HG02588 (cell line): ENCODE measurements around the gene KCNN4.
A peak's percentile ranks its signal among the peaks of the same experiment; 100 is the strongest.

Experiments used
- ATAC-seq: cut with Tn5 transposase; IDR thresholded peaks from one replicate; pipeline ENCODE4 v1.9.1; 2021; ENCODE audit warnings: mild to moderate bottlenecking, moderate library complexity; ENCODE audit not compliant: unreplicated experiment

The KCNN4 gene

DNA sequence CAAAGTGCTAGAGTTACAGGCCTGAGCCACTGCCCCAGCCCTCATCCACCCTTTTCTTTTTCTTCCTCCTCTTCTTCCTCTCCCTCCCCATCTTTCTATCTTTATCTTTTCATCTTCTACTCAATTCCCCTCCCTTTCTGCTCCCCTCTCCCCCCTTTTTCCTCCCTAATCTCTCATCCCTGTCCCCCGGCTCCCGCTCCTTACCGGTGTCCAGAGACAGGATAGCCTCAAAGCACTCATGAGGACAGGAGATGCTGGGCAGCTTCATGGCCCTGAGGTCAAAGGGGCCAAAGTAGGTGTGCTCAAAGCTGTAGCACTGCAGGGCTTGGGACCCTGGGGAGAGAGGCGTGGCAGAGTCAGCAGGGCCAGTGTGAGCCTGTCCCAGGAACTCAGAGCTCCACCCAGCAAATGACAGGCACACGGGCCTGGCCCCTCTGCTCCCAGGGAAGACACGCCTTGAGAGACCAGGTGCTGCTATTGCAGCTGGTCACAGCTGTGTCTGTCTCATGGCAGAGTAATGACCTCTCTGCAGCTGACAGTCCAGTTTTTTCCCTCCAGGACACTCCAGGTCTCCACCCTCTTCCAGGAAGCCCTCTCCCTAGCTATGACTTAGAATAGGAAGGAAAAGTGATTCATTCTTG lies 18.8 kb upstream of the KCNN4 start:
- ATAC-seq = no peak

DNA sequence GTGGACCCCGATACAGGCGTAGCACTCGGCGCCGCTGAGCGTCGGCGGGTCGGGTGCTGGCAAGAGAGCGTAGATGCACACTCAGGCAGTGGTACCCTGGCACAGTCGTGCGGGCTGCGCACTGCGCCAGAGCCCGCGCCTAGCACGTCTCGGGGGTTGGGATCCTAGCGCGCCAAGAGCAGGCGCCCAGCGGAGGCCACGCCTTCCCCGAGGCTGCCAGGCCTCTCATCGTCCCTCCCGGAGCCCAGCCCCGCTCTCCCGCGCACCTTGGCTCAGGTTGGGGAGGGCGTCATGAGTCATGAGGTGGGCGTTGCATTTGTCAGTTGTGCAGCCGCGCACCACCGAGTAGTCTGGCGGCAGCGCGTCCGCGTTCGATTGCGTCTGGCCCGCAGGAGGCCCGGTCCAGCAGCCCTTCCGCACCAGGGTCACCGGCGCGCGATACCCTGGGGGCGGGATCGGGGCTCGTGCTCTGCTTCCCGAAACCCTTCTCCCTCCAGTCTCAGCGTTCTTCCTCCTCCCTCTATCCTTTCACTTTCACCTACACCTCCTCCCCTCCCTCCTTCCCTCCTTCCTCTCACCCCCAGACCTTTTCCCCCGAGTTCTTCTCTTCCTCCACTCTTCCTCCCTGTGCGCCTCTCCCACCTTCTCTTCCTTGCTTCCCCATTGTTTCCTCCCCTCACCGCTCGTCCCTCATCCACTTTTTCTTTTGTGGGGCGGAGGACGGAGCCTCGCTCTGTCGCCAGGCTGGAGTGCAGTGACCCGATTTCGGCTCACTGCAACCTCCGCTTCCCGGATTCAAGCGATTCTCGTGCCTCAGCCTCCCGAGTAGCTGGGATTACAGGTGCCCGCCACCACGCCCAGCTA lies 18.0 kb upstream of the KCNN4 start:
- ATAC-seq = no peak

- ATAC-seq = no peak
Measured at GRCh38 chr19:43798026-43798545, 17.3 kb upstream of the KCNN4 start.

- ATAC-seq = no peak
Measured at GRCh38 chr19:43797556-43797955, 16.8 kb upstream of the KCNN4 start.

DNA sequence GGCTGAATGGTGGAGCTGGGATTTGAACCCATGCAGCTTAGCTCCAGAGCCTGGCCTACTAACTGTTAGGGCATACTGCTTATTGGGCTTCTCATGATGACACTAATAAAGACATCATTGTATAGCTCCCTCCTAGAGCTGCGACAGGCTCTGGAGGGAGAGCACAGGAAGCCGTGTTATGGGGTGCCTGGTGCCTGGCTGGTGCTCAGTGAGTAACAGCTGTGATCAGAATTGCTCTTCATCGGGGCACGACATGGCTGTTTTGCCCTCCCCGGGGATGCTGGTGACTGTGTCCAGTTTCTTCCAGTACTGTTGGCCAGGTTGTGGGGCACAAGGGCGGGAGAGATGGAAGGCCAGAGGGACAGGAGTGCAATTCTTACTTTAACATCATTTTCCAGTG lies 16.3 kb upstream of the KCNN4 start:
- ATAC-seq = no peak

- no peak for ATAC-seq
Measured at GRCh38 chr19:43790587-43790986, 9.8 kb upstream of the KCNN4 start.

DNA sequence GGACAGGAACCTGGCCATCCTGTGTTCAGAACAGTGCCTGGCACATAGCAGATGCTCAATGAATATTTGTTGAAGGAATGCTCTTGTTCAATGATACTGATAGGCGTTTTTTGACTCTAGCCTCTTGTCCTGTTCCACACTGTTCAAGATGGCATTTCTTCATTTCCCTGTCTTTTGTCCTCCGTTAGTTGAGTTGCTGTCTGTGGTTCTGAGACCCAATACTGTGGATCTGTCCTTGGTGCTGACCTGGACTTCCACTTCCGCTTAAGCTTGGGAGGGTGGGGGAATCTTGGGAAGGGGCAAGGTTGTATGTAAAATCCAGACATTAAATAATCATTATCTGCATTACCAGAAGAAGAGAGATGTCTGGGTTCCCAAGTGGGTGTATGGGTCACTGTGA lies 8.3 kb upstream of the KCNN4 start:
- ATAC-seq = no peak

DNA sequence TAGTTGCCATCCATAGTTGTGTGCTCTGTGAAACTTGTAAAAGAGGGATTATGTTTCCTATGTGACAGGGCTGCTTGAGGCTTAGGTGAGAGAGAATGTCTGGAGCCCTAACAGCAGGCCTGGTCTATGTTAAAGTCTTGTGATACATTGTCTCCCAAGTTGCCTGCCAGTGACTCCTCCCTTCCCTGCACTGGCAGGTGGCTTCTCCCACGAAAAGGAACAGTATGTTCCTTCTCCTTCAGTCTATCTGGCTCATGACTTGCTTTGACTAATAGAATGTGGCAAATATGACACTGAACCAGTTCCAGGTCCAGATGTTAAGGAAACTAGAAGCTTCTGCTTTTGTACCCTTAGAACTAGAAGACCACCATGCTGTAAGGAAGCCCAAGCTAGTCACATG lies 5.9 kb upstream of the KCNN4 start:
- ATAC-seq = no peak

GRCh38 chr19:43784981-43785808 lies 4.4 kb upstream of the KCNN4 start:
- ATAC-seq = peak; percentile 38

DNA sequence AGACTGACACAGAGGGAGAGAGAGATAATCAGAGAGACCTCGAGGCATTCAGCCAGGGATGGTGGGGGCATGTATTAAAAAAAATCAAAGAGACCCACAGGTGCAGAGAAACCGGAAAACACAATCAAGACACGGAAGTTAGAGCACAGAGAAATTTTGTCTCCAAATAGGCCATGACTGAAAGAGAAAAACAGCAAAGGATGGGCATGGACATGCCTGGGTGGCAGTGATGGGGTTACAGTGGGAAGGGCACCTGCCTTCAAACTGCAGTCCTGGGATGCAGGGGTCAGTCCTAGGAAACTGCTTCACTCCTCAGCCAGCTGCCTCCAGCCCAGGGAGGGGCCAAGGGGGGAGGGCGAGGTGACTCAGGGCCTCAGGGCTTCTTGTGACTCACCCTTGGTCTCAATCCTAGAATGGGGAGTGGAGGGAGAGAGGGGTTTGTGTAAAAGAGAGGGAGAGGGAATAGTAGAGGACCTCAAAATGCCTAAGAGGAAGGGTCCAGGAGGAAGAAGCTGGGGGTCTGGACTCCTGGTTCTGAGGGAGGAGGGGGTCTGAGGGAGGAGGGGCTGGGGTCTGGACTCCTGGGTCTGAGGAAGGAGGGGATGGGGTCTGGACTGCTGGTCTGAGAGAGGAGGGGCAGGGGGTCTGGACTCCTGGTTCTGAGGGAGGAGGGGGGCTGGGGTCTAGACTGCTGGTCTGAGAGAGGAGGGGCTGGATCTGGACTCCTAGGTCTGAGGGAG lies 3.6 kb upstream of the KCNN4 start:
- ATAC-seq = no peak

DNA sequence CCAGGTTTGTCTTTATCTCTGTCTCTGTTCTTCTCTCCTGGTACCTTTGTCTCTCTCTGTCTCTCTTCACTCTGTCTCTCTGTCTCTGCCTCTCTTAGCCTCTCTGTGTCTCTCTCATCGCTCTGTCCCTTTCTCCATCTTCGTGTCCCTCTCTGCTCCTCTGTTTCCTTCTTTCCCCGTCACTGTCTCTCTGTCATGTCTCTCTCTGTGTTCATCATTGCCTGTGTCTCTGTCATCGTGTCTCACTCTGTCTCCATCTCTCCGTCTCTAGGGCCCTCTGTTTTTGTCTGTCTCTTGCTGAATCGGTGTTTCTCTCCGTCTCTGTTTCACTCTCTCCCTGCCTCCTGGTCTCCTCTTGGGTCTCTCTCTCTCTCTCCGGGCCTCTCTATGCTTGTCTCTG lies 2.9 kb upstream of the KCNN4 start:
- no peak for ATAC-seq

- ATAC-seq = no peak
Measured at GRCh38 chr19:43782689-43783231, 2.0 kb upstream of the KCNN4 start.

- ATAC-seq = no peak
Measured at GRCh38 chr19:43782311-43782660, 1.5 kb upstream of the KCNN4 start.

GRCh38 chr19:43781630-43782310 lies 997 bp upstream of the KCNN4 start:
- no peak for ATAC-seq

- ATAC-seq = no peak
Measured at GRCh38 chr19:43779820-43780219, 953 bp downstream of the KCNN4 start.

DNA sequence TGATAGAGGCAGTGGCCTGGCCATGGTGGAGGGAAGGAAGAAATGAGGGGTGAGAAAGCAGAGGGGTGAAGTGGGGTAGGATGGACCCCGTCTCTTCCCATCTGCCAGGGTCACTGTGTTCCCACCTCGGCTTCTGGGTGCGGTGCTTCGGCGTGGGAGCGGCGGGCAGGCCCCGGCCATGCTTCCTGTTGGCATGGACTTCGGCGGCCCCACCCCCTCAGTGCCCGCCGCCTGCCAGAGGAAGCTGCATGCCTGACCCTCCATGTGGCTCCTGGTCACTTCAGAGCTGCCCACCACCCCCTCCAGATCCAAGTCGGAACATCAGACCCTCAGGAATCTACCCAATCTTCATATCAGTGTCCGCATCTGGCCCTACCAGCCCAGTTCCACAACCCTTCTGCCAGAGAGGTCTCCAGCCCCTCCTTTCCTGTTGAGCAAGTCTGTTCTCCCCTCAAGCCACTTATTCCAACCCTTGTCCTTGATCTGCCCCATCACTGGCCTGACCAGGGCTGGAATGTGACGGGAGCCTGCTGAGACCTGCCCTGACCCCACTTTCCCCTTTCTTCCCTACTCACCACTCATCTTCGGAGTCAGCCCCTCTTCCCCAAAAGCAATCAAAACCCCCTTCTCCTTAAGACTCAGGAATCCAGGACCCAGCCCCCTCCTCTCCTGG lies 1.5 kb downstream of the KCNN4 start:
- ATAC-seq = no peak

DNA sequence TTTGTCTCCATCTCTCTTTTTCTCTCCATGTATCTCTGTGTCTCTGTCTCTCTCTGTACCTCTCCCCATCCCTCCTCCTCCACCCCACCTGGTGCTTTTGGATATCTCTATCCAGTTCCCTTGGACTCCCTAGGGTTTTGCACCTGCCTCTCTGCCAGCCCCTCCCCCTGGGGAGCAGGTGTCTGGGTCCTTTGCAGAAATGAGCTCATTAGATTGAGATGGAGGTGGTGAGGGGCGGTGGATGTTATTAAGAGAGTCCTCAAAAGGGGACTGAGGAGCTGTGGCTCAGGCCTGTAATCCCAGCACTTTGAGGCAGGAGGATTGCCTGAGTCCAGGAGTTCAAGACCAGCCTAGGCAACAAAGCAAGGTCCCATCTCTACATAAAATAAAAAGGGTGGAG lies 2.1 kb downstream of the KCNN4 start:
- no peak for ATAC-seq

- no peak for ATAC-seq
Measured at GRCh38 chr19:43777163-43777695, 3.5 kb downstream of the KCNN4 start.

DNA sequence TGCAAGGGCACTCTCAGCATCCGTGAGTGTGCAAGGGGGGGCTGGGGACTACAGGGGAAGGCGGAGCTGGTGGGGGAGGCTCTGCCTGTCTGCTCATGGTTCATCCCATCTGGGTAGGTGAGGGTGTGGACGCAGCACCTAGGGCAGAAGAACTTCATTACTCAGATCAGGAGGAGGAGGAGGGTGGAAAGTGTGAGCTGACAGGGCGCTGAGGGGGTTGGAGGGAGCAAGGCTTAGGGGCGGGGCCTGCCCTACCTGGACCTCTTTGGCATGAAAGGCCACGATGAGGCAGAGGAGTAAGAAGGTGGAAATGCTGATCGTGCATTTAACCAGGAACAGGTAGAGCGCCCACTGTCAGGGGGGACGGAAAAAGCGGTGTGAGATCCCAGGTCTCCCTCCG lies 4.5 kb downstream of the KCNN4 start:
- no peak for ATAC-seq
